H1 (cell line): Measurements from ENCODE around the gene HTR6. TPM values are rescaled to one million over a fixed set of nuclear protein-coding genes. Genes with fewer than 3 reads are reported as not detected.
A peak's percentile ranks its signal among the peaks of the same experiment; 100 is the strongest.

Source experiments
- CTCF ChIA-PET: fragments of 300-600 bp; sonication (Branson Sonifier 250); formaldehyde crosslinking; loops from one replicate; lab custom pipeline; 2021; ENCODE audit not compliant: partially characterized antibody; lab: Charles Lee
- POLR2A ChIA-PET: fragments of 300-600 bp; sonication (Branson Sonifier 250); formaldehyde crosslinking; loops from one replicate; lab custom pipeline; 2021; ENCODE audit warnings: inconsistent platforms; ENCODE audit not compliant: partially characterized antibody; lab: Charles Lee
- DNase-seq, 2 experiments: peaks; one replicate each; pipeline versions ENCODE4 v3.0.0 to v3.0.0-alpha.2; 2010 to 2022; ENCODE audit warnings: low spot score in 2 of 2, low read depth in 1 of 2, mixed read lengths in 1 of 2
- FAIRE-seq: peaks from 2 replicates; lab custom pipeline; 2011; peaks lifted over from hg19 to GRCh38; lab: Jason Lieb, UNC
- H2AFZ ChIP-seq: 2 replicates; pipeline ENCODE4 v1.8.1; 2012; ENCODE audit warnings: low read length, inconsistent platforms
- H2AK5ac ChIP-seq: 2 replicates; pipeline ENCODE4 v1.6.1; 2013; ENCODE audit warnings: low read depth, low read length
- H2BK120ac ChIP-seq: replicated peaks from 2 replicates; pipeline ENCODE3; 2013; ENCODE audit warnings: low read depth, low read length, inconsistent platforms
- H2BK12ac ChIP-seq: 2 replicates; pipeline ENCODE4 v1.6.1; 2013; ENCODE audit warnings: low read depth, low read length
- H2BK15ac ChIP-seq: 2 replicates; pipeline ENCODE4 v1.6.1; 2013; ENCODE audit warnings: low read length
- H2BK20ac ChIP-seq: 2 replicates; pipeline ENCODE4 v1.6.1; 2013; ENCODE audit warnings: low read length
- H2BK5ac ChIP-seq: 2 replicates; pipeline ENCODE4 v1.6.1; 2013; ENCODE audit warnings: low read depth, low read length
- H3K14ac ChIP-seq: 2 replicates; pipeline ENCODE4 v1.6.1; 2013; ENCODE audit warnings: inconsistent platforms; ENCODE audit not compliant: insufficient read length
- H3K18ac ChIP-seq: 2 replicates; pipeline ENCODE4 v1.6.1; 2013; ENCODE audit warnings: low read length; ENCODE audit errors: extremely low read depth
- H3K23ac ChIP-seq: 2 replicates; pipeline ENCODE4 v1.6.1; 2013; ENCODE audit warnings: inconsistent platforms; ENCODE audit not compliant: insufficient read length
- H3K23me2 ChIP-seq: 2 replicates; pipeline ENCODE4 v1.6.1; 2013; ENCODE audit warnings: low read depth, low read length
- H3K27ac ChIP-seq: 2 replicates; pipeline ENCODE4 v1.6.1; 2011; ENCODE audit warnings: low read depth, low read length, inconsistent platforms
- H3K27me3 ChIP-seq, 4 experiments: replicated peaks in 1 of 4; 1 replicate in 1 of 4; 2 replicates in 3 of 4; pipeline versions ENCODE4 v1.6.1 to v1.8.1; 2011 to 2013; ENCODE audit warnings: low read length in 3 of 4, mild to moderate bottlenecking in 3 of 4, inconsistent platforms in 2 of 4, mixed read lengths in 2 of 4, moderate library complexity in 1 of 4; ENCODE audit not compliant: control insufficient read depth in 3 of 4, insufficient read depth in 3 of 4; ENCODE audit errors: extremely low read depth in 1 of 4
- H3K36me3 ChIP-seq, 4 experiments: 2 replicates each; pipeline versions ENCODE4 v1.6.1 to v1.8.1; 2011 to 2013; ENCODE audit warnings: mild to moderate bottlenecking in 4 of 4, low read length in 3 of 4, moderate library complexity in 2 of 4, control low read depth in 1 of 4, inconsistent platforms in 1 of 4; ENCODE audit not compliant: insufficient read depth in 4 of 4, control insufficient read depth in 2 of 4
- H3K4ac ChIP-seq: replicated peaks from 2 replicates; pipeline ENCODE3; 2013; ENCODE audit warnings: low read length, low read depth, mixed read lengths, inconsistent platforms; ENCODE audit not compliant: insufficient read length
- H3K4me1 ChIP-seq, 4 experiments: replicated peaks in 1 of 4; 1 replicate in 1 of 4; 2 replicates in 3 of 4; pipeline versions ENCODE4 v1.6.1 to v1.8.1; 2011 to 2013; ENCODE audit warnings: low read length in 3 of 4, inconsistent platforms in 2 of 4, mixed read lengths in 1 of 4; ENCODE audit not compliant: insufficient read depth in 4 of 4, control insufficient read depth in 3 of 4
- H3K4me2 ChIP-seq, 2 experiments: 2 replicates each; pipeline versions ENCODE4 v1.6.1 to v1.8.1; 2011 to 2013; ENCODE audit warnings: low read depth in 2 of 2, low read length in 2 of 2, control low read depth in 1 of 2, inconsistent platforms in 1 of 2, mild to moderate bottlenecking in 1 of 2; ENCODE audit not compliant: insufficient read depth in 1 of 2
- H3K4me3 ChIP-seq, 4 experiments: fragments of 200-600, 300-600 bp in 1 of 4; sonication (generic), shearing (Covaris generic), sonication (Bioruptor Twin) in 1 of 4; 2 replicates each; pipeline versions ENCODE4 v1.5.1 to v1.8.1; 2011 to 2016; ENCODE audit warnings: low read length in 4 of 4, low read depth in 3 of 4, control low read depth in 2 of 4, inconsistent platforms in 2 of 4, mild to moderate bottlenecking in 2 of 4, mixed read lengths in 1 of 4, moderate library complexity in 1 of 4; ENCODE audit not compliant: insufficient read depth in 2 of 4; ENCODE audit errors: extremely low read depth in 1 of 4
- H3K56ac ChIP-seq: replicated peaks from 2 replicates; pipeline ENCODE3; 2013; ENCODE audit warnings: low read depth, mild to moderate bottlenecking, mixed read lengths, low read length, inconsistent platforms; ENCODE audit not compliant: insufficient read length
- H3K79me1 ChIP-seq: 2 replicates; pipeline ENCODE4 v1.6.1; 2013; ENCODE audit warnings: low read depth, low read length, control low read depth
- H3K79me2 ChIP-seq, 2 experiments: 2 replicates each; pipeline versions ENCODE4 v1.6.1 to v1.8.1; 2012 to 2013; ENCODE audit warnings: low read length in 2 of 2, mild to moderate bottlenecking in 2 of 2, inconsistent platforms in 1 of 2; ENCODE audit not compliant: insufficient read depth in 2 of 2, control insufficient read depth in 1 of 2
- H3K9ac ChIP-seq, 4 experiments: replicated peaks in 1 of 4; 1 replicate in 1 of 4; 2 replicates in 3 of 4; pipeline versions ENCODE4 v1.6.1 to v1.8.1; 2011 to 2013; ENCODE audit warnings: low read depth in 3 of 4, low read length in 3 of 4, control low read depth in 2 of 4, mild to moderate bottlenecking in 2 of 4, moderate library complexity in 2 of 4, inconsistent platforms in 1 of 4; ENCODE audit errors: extremely low read depth in 1 of 4
- H3K9me3 ChIP-seq, 2 experiments: 2 replicates each; pipeline versions ENCODE4 v1.6.1 to v1.8.1; 2012 to 2013; ENCODE audit warnings: mild to moderate bottlenecking in 2 of 2, moderate library complexity in 2 of 2, control low read depth in 1 of 2, inconsistent platforms in 1 of 2, low read depth in 1 of 2, low read length in 1 of 2, mixed read lengths in 1 of 2; ENCODE audit not compliant: insufficient read depth in 2 of 2
- H4K20me1 ChIP-seq, 2 experiments: replicated peaks in 1 of 2; 2 replicates each; pipeline versions ENCODE3 to v1.8.1; 2011 to 2013; ENCODE audit warnings: inconsistent platforms in 2 of 2, low read length in 2 of 2, mild to moderate bottlenecking in 1 of 2; ENCODE audit not compliant: insufficient read depth in 2 of 2, control insufficient read depth in 1 of 2
- H4K5ac ChIP-seq: 2 replicates; pipeline ENCODE4 v1.6.1; 2013; ENCODE audit warnings: low read length, low read depth, mixed read lengths, inconsistent platforms; ENCODE audit not compliant: insufficient read length
- H4K8ac ChIP-seq: 2 replicates; pipeline ENCODE4 v1.8.0; 2013; ENCODE audit warnings: mild to moderate bottlenecking, moderate library complexity, low read length, inconsistent platforms; ENCODE audit not compliant: insufficient read depth; ENCODE audit errors: extremely low read depth
- H4K91ac ChIP-seq: replicated peaks from 2 replicates; pipeline ENCODE3; 2013; ENCODE audit warnings: low read length, mixed read lengths, inconsistent platforms; ENCODE audit not compliant: insufficient read length
- HDAC2 ChIP-seq, 2 experiments: fragments of 300-600 bp in 1 of 2; sonication (generic) in 1 of 2; IDR thresholded peaks; 2 replicates each; pipeline ENCODE4 v1.6.1; 2011 to 2012; ENCODE audit warnings: low read depth in 2 of 2, low read length in 2 of 2, mild to moderate bottlenecking in 2 of 2, moderate library complexity in 2 of 2, borderline replicate concordance in 1 of 2, inconsistent platforms in 1 of 2
- KDM1A ChIP-seq: fragments of 200-600, 300-600 bp; sonication (generic); IDR thresholded peaks from 2 replicates; pipeline ENCODE4 v1.7.1; 2016; ENCODE audit warnings: mild to moderate bottlenecking, low read length, borderline replicate concordance
- RFX5 ChIP-seq: IDR thresholded peaks from 2 replicates; pipeline ENCODE4 v1.6.1; 2011; ENCODE audit warnings: low read depth, low read length, improper control_type of control experiment, borderline replicate concordance
- SUZ12 ChIP-seq: fragments of 200-600 bp; sonication (generic); IDR thresholded peaks from 2 replicates; pipeline ENCODE4 v1.6.1; 2012; ENCODE audit warnings: mild to moderate bottlenecking, inconsistent platforms, low read length, moderate library complexity, mixed read lengths
- WGBS, 2 experiments: shearing (Covaris generic) in 1 of 2; methylation state at CpG; one replicate each; pipeline versions ENCODE4 v1.1.6 to v1.1.7; 2013 to 2015; ENCODE audit warnings: low lambda C conversion rate in 2 of 2, mixed read lengths in 2 of 2, inconsistent platforms in 1 of 2, low coverage in 1 of 2, missing lambda C conversion rate in 1 of 2; ENCODE audit not compliant: insufficient replicate concordance in 2 of 2, insufficient coverage in 1 of 2, insufficient read length in 1 of 2; ENCODE audit errors: extremely low coverage in 1 of 2, missing lambda C conversion rate in 1 of 2; 5-methylcytosine and 5-hydroxymethylcytosine counted together
- polyA plus RNA-seq, 7 experiments: library from polyadenylated mRNA; depleted of rRNA in 3 of 7; stranded (reverse) in 5 of 7; unstranded in 2 of 7; fragments of >200 nt in 5 of 7; fragments of 200-250 nt in 2 of 7; gene quantifications; 1 replicate in 5 of 7; 2 replicates in 1 of 7; 4 replicates in 1 of 7; pipeline versions ENCODE4 v1.2.1 to v1.2.3, GENCODE V29; 2011 to 2013; ENCODE audit warnings: missing spikeins in 2 of 7, mixed read lengths in 2 of 7
- total RNA-seq: library from RNA; stranded (reverse); fragmentation: NEBNext Ultra II Directional; extraction: Animal tissue kit (Norgen Biotek cat#: 25700); gene quantifications from 2 replicates; pipeline ENCODE4 v1.2.1, GENCODE V29; 2021

The HTR6 gene
- total and polyA plus RNA-seq, 2 of the 8 experiments (the other 6 are each of a cell fraction or from before 2014, with no cell fraction given): 0.76 to 0.95 TPM

GRCh38 chr1:19684677-19685076, 20.0 kb downstream of the HTR6 start:
- no peaks in the 10 kb centered on the region for H3K79me2 ChIP-seq
- no peaks in the 10 kb centered on the region for H3K79me1 ChIP-seq
- no peaks in the 10 kb centered on the region for H4K20me1 ChIP-seq
- no peak overlapping the region for H4K8ac ChIP-seq
- no peak for DNase-seq
- H3K4me1 ChIP-seq: peaks cover 3 to 20% (median 11%) of the 10 kb centered on the region in 4 experiments
- H3K27me3 ChIP-seq: no peaks in the 10 kb centered on the region
- H4K91ac ChIP-seq: no peak overlapping the region
- H3K27ac ChIP-seq: no peak overlapping the region
- H2BK15ac ChIP-seq: no peak overlapping the region
- H2AK5ac ChIP-seq: no peak overlapping the region
- 85% methylated on average over 2 of the region's 2 CpGs; no CpG with 5 or more reads in 1 of the 2 experiments for WGBS, 2 experiments
- H3K4ac ChIP-seq: no peak overlapping the region
- no peak overlapping the region for H3K4me3 ChIP-seq
- H2BK120ac ChIP-seq: no peak overlapping the region
- ChIA-PET CTCF (interaction anchor here (0.9 to 2.4 kb wide), 2 partner anchors 17 to 43 kb away, joined by 3 to 5 read pairs; no protein-coding TSS in a partner anchor), POLR2A (interaction anchor here (1.7 kb wide), 1 partner anchor 12 kb away, joined by 3 read pairs; no protein-coding TSS in a partner anchor)
- FAIRE-seq: no peak
- no peaks in the 10 kb centered on the region for H3K9me3 ChIP-seq
- no peak overlapping the region for H3K23ac ChIP-seq
- no peak overlapping the region for H3K18ac ChIP-seq
- no peak overlapping the region for H3K56ac ChIP-seq
- no peak overlapping the region for H2BK5ac ChIP-seq
- H2BK20ac ChIP-seq: no peak overlapping the region
- TF ChIP-seq HDAC2 (IDR thresholded peaks at IDR 0.05; ENCODE audit: borderline replicate concordance in 1 of 2, low read depth in 2 of 2, low read length in 2 of 2): peak in 1 of 2 experiments; percentile 59; a peak in 1 of 4 replicates
- no peak for TF ChIP-seq RFX5
- TF ChIP-seq SUZ12: no peak
- peak; percentile 95 for TF ChIP-seq KDM1A
- H3K4me2 ChIP-seq: no peak overlapping the region
- H2AFZ ChIP-seq: no peak overlapping the region
- no peaks in the 10 kb centered on the region; the same call in 1 of the 2 replicates for H3K23me2 ChIP-seq
- H3K14ac ChIP-seq: no peak overlapping the region
- no peak overlapping the region for H3K9ac ChIP-seq
- no peak overlapping the region for H2BK12ac ChIP-seq
- no peak overlapping the region for H4K5ac ChIP-seq
- no peaks in the 10 kb centered on the region for H3K36me3 ChIP-seq
